OCI-LY3 (cell line): Measurements from ENCODE around the gene DPY30.

ENCODE experiments used
- CTCF ChIP-seq: fragments of 200-600, 300-600 bp; sonication (generic); IDR thresholded peaks from 2 replicates; pipeline ENCODE4 v1.5.1; 2014; ENCODE audit warnings: antibody characterized with exemption, low read length, low read depth
- EZH2phosphoT487 ChIP-seq: fragments of 200-600 bp; shearing (Covaris generic); IDR thresholded peaks from 2 replicates; pipeline ENCODE4 v1.6.1; 2018; ENCODE audit warnings: antibody characterized with exemption, mixed run types, low read depth

- TF ChIP-seq CTCF (no peak), EZH2phosphoT487 (no peak)
Observed at GRCh38 chr2:31989946-31990345, 49.7 kb downstream of the DPY30 start.
